GM18907 (cell line): ENCODE measurements around the gene KAT2B.

Experiments used
- ATAC-seq: cut with Tn5 transposase; IDR thresholded peaks from one replicate; pipeline ENCODE4 v1.9.1; 2021; ENCODE audit warnings: mild to moderate bottlenecking, moderate library complexity; ENCODE audit not compliant: unreplicated experiment

Gene KAT2B

GRCh38 chr3:20141851-20142250 is 101.6 kb downstream of the KAT2B start:
- no peak for ATAC-seq

GRCh38 chr3:20142517-20142916 is 102.3 kb downstream of the KAT2B start:
- ATAC-seq: no peak

- no peak for ATAC-seq
These were observed 103.3 kb downstream of the KAT2B start for GRCh38 chr3:20143519-20143918.

- ATAC-seq: no peak
These were observed 105.6 kb downstream of the KAT2B start for GRCh38 chr3:20145874-20146273.

GRCh38 chr3:20146301-20146700 is 106.1 kb downstream of the KAT2B start:
- no peak for ATAC-seq

- ATAC-seq: no peak
These were observed 107.1 kb downstream of the KAT2B start for GRCh38 chr3:20147361-20147760.

GRCh38 chr3:20148466-20148865 is 108.2 kb downstream of the KAT2B start:
- ATAC-seq: no peak

GRCh38 chr3:20154078-20154477 is 113.8 kb downstream of the KAT2B start:
- no peak for ATAC-seq

GRCh38 chr3:20154928-20155327 is 114.7 kb downstream of the KAT2B start:
- no peak for ATAC-seq

GRCh38 chr3:20160230-20160629 is 120.0 kb downstream of the KAT2B start:
- no peak for ATAC-seq

- no peak for ATAC-seq
These were observed 121.5 kb downstream of the KAT2B start for GRCh38 chr3:20161714-20162113.

- no peak for ATAC-seq
These were observed 133.7 kb downstream of the KAT2B start for GRCh38 chr3:20173844-20174410.

- no peak for ATAC-seq
These were observed 141.0 kb downstream of the KAT2B start for GRCh38 chr3:20181276-20181675.

- no peak for ATAC-seq
These were observed 142.0 kb downstream of the KAT2B start for GRCh38 chr3:20182206-20182605.

- peak; percentile 25 for ATAC-seq
These were observed 145.1 kb downstream of the KAT2B start for GRCh38 chr3:20185331-20185678.

GRCh38 chr3:20185679-20186599 is 145.7 kb downstream of the KAT2B start, which contains the start of gene SGO1:
SGO1 (minus strand) TSS chr3:20186206; CDS start chr3:20184027, 2,179 bp downstream.
- ATAC-seq: peak; percentile 98

- peak; percentile 15 for ATAC-seq
These were observed 146.4 kb downstream of the KAT2B start for GRCh38 chr3:20186600-20187004.

- no peak for ATAC-seq
These were observed 150.7 kb downstream of the KAT2B start for GRCh38 chr3:20190991-20191390.

- no peak for ATAC-seq
These were observed 154.7 kb downstream of the KAT2B start for GRCh38 chr3:20194793-20195460.

GRCh38 chr3:20197775-20198174 is 157.5 kb downstream of the KAT2B start:
- no peak for ATAC-seq

- no peak for ATAC-seq
These were observed 160.9 kb downstream of the KAT2B start for GRCh38 chr3:20201143-20201542.
